IMR-90 (cell line): ENCODE measurements around the gene NDUFA9. TPM values are rescaled to one million over a fixed set of nuclear protein-coding genes. Genes with fewer than 3 reads are reported as not detected.

ENCODE experiments used
- ATAC-seq: fragments of 200-7000 bp; cut with Tn5 transposase; 2 replicates; pipeline ENCODE4 v1.9.1; 2020; ENCODE audit warnings: low read depth, mild to moderate bottlenecking, moderate library complexity
- BruUV-seq: library from RNA; stranded (reverse); fragments of 400-500 nt; replicated peaks from 2 replicates; lab custom pipeline; 2021; lab: Mats Ljungman, UMichigan
- CTCF ChIA-PET: fragments of 300-600 bp; formaldehyde crosslinking; extraction: SDS; loops from one replicate; lab custom pipeline; 2021; ENCODE audit warnings: antibody characterized with exemption; lab: Yijun Ruan, JAX
- POLR2A ChIA-PET: fragments of 300-600 bp; sonication (Branson Sonifier 250); formaldehyde crosslinking; loops from one replicate; lab custom pipeline; 2022; ENCODE audit warnings: antibody characterized with exemption; ENCODE audit not compliant: unreplicated experiment; lab: Charles Lee
- DNase-seq: peaks from one replicate; pipeline ENCODE4 v3.0.0; 2013
- H2AFZ ChIP-seq: replicated peaks from 2 replicates; pipeline ENCODE3; 2013; ENCODE audit warnings: low read length, mild to moderate bottlenecking; ENCODE audit not compliant: poor library complexity
- H2AK5ac ChIP-seq: 2 replicates; pipeline ENCODE4 v1.6.1; 2013; ENCODE audit warnings: low read depth, low read length, inconsistent platforms
- H2AK9ac ChIP-seq: replicated peaks from 2 replicates; pipeline ENCODE3; 2013; ENCODE audit warnings: mild to moderate bottlenecking, low read depth, low read length, moderate library complexity; ENCODE audit not compliant: poor library complexity
- H2BK120ac ChIP-seq: 2 replicates; pipeline ENCODE4 v1.6.1; 2013; ENCODE audit warnings: low read depth, low read length, inconsistent platforms
- H2BK15ac ChIP-seq: 3 replicates; pipeline ENCODE4 v1.6.1; 2013; ENCODE audit warnings: low read depth, low read length, inconsistent platforms
- H2BK20ac ChIP-seq: 2 replicates; pipeline ENCODE4 v1.6.1; 2013; ENCODE audit warnings: low read depth, mild to moderate bottlenecking, inconsistent platforms, low read length, moderate library complexity
- H2BK5ac ChIP-seq: 2 replicates; pipeline ENCODE4 v1.6.1; 2013; ENCODE audit warnings: mild to moderate bottlenecking, low read depth, low read length, inconsistent platforms; ENCODE audit not compliant: poor library complexity, severe bottlenecking
- H3K14ac ChIP-seq: replicated peaks from 2 replicates; pipeline ENCODE4 v1.6.1; 2013; ENCODE audit warnings: low read depth, low read length, inconsistent platforms
- H3K18ac ChIP-seq: 2 replicates; pipeline ENCODE4 v1.6.1; 2013; ENCODE audit warnings: low read depth, low read length, control low read depth
- H3K23ac ChIP-seq: 2 replicates; pipeline ENCODE4 v1.6.1; 2013; ENCODE audit warnings: low read depth, low read length, inconsistent platforms
- H3K27ac ChIP-seq: 2 replicates; pipeline ENCODE4 v1.5.1; 2013; ENCODE audit warnings: mild to moderate bottlenecking, control low read depth, low read length; ENCODE audit not compliant: insufficient read depth
- H3K27me3 ChIP-seq: 2 replicates; pipeline ENCODE4 v1.6.1; 2013; ENCODE audit warnings: low read length; ENCODE audit not compliant: control insufficient read depth, insufficient read depth
- H3K36me3 ChIP-seq: 2 replicates; pipeline ENCODE4 v1.6.1; 2013; ENCODE audit warnings: low read length, mixed read lengths; ENCODE audit not compliant: control insufficient read depth, insufficient read depth
- H3K4ac ChIP-seq: 2 replicates; pipeline ENCODE4 v1.6.1; 2013; ENCODE audit warnings: low read depth, low read length, inconsistent platforms
- H3K4me1 ChIP-seq: 2 replicates; pipeline ENCODE4 v1.6.1; 2013; ENCODE audit warnings: low read length, mixed read lengths; ENCODE audit not compliant: control insufficient read depth, insufficient read depth
- H3K4me2 ChIP-seq: 2 replicates; pipeline ENCODE4 v1.6.1; 2013; ENCODE audit warnings: low read depth, mild to moderate bottlenecking, control low read depth, low read length, moderate library complexity
- H3K4me3 ChIP-seq: 2 replicates; pipeline ENCODE4 v1.5.1; 2013; ENCODE audit warnings: low read depth, mild to moderate bottlenecking, control low read depth, low read length, moderate library complexity; ENCODE audit not compliant: insufficient read depth
- H3K56ac ChIP-seq: 2 replicates; pipeline ENCODE4 v1.6.1; 2013; ENCODE audit warnings: low read length, inconsistent platforms; ENCODE audit not compliant: insufficient read depth; ENCODE audit errors: extremely low read depth
- H3K79me1 ChIP-seq, 2 experiments: 2 replicates each; pipeline ENCODE4 v1.6.1; 2013; ENCODE audit warnings: low read length in 2 of 2, inconsistent platforms in 1 of 2, low read depth in 1 of 2
- H3K9ac ChIP-seq: 2 replicates; pipeline ENCODE4 v1.6.1; 2013; ENCODE audit warnings: low read depth, low read length, control low read depth
- H3K9me1 ChIP-seq: 2 replicates; pipeline ENCODE4 v1.6.1; 2013; ENCODE audit warnings: low read length, inconsistent platforms; ENCODE audit not compliant: insufficient read depth
- H3K9me3 ChIP-seq: 2 replicates; pipeline ENCODE4 v1.6.1; 2013; ENCODE audit warnings: low read length; ENCODE audit not compliant: control insufficient read depth, insufficient read depth
- H4K20me1 ChIP-seq: 2 replicates; pipeline ENCODE4 v1.6.1; 2013; ENCODE audit warnings: low read length, inconsistent platforms; ENCODE audit not compliant: insufficient read depth
- H4K5ac ChIP-seq: 2 replicates; pipeline ENCODE4 v1.6.1; 2013; ENCODE audit warnings: mild to moderate bottlenecking, low read depth, low read length, control low read depth
- H4K8ac ChIP-seq, 2 experiments: 2 replicates each; pipeline ENCODE4 v1.6.1; 2013; ENCODE audit warnings: low read depth in 2 of 2, low read length in 2 of 2, control low read depth in 1 of 2, inconsistent platforms in 1 of 2
- H4K91ac ChIP-seq: 2 replicates; pipeline ENCODE4 v1.6.1; 2013; ENCODE audit warnings: low read depth, low read length, inconsistent platforms; ENCODE audit not compliant: insufficient read depth
- BHLHE40 ChIP-seq: fragments of 150-350 bp; IDR thresholded peaks from 2 replicates; pipeline ENCODE4 v1.6.1; 2016; ENCODE audit warnings: mild to moderate bottlenecking, low read depth, low read length
- CEBPB ChIP-seq: IDR thresholded peaks from 2 replicates; pipeline ENCODE4 v1.6.1; 2012; ENCODE audit warnings: low read depth, low read length, improper control_type of control experiment
- CHD1 ChIP-seq: IDR thresholded peaks from 2 replicates; pipeline ENCODE4 v1.6.1; 2012; ENCODE audit warnings: low read depth, low read length, improper control_type of control experiment
- ELK1 ChIP-seq: fragments of 150-350 bp; IDR thresholded peaks from 2 replicates; pipeline ENCODE4 v1.6.1; 2016; ENCODE audit warnings: low read depth, mild to moderate bottlenecking, low read length, moderate library complexity, borderline replicate concordance
- FOS ChIP-seq: fragments of 150-350 bp; IDR thresholded peaks from 2 replicates; pipeline ENCODE4 v1.6.1; 2016; ENCODE audit warnings: low read depth, low read length
- MAFK ChIP-seq: IDR thresholded peaks from 2 replicates; pipeline ENCODE4 v1.6.1; 2012; ENCODE audit warnings: low read depth, low read length, improper control_type of control experiment
- MAZ ChIP-seq: IDR thresholded peaks from 2 replicates; pipeline ENCODE4 v1.6.1; 2012; ENCODE audit warnings: low read depth, mild to moderate bottlenecking, low read length, improper control_type of control experiment, moderate library complexity, borderline replicate concordance
- MXI1 ChIP-seq: IDR thresholded peaks from 2 replicates; pipeline ENCODE4 v1.6.1; 2012; ENCODE audit warnings: low read depth, mild to moderate bottlenecking, low read length, moderate library complexity, borderline replicate concordance
- NFE2L2 ChIP-seq: fragments of 150-350 bp; IDR thresholded peaks from 2 replicates; pipeline ENCODE4 v1.6.1; 2016; ENCODE audit warnings: low read depth, mild to moderate bottlenecking, low read length
- POLR2A ChIP-seq: IDR thresholded peaks from 2 replicates; pipeline ENCODE4 v1.6.1; 2012; ENCODE audit warnings: mild to moderate bottlenecking, low read depth, low read length
- RAD21 ChIP-seq: IDR thresholded peaks from 2 replicates; pipeline ENCODE4 v1.6.1; 2012; ENCODE audit warnings: low read length, improper control_type of control experiment
- RCOR1 ChIP-seq: IDR thresholded peaks from 2 replicates; pipeline ENCODE4 v1.6.1; 2012; ENCODE audit warnings: mild to moderate bottlenecking, low read length, improper control_type of control experiment; ENCODE audit not compliant: insufficient replicate concordance
- RFX5 ChIP-seq: IDR thresholded peaks from 2 replicates; pipeline ENCODE4 v1.8.0; 2012; ENCODE audit warnings: low read depth, mild to moderate bottlenecking, low read length, moderate library complexity
- SMC3 ChIP-seq: fragments of 150-350 bp; IDR thresholded peaks from 2 replicates; pipeline ENCODE4 v1.6.1; 2016; ENCODE audit warnings: low read depth, mild to moderate bottlenecking, antibody characterized with exemption, low read length, moderate library complexity
- WGBS, 2 experiments: methylation state at CpG; one replicate each; pipeline versions ENCODE4 v1.1.5 to v1.1.7; 2013; ENCODE audit warnings: missing lambda C conversion rate in 2 of 2; ENCODE audit not compliant: insufficient read length in 1 of 2; ENCODE audit errors: extremely low coverage in 2 of 2; 5-methylcytosine and 5-hydroxymethylcytosine counted together
- dilution Hi-C: fragments of 300-500 bp; cut with HindIII; formaldehyde crosslinking; loops from one replicate; pipeline ENCODE4 v1.14.3; 2018; ENCODE audit warnings: low sequenced_read_pairs; ENCODE audit not compliant: unreplicated experiment
- in situ Hi-C: fragments of 300-500 bp; cut with MboI; formaldehyde crosslinking; loops from 3 replicates; pipeline ENCODE4 v1.14.3; 2019; ENCODE audit warnings: low sequenced_read_pairs, inconsistent platforms, mixed read lengths
- intact Hi-C: fragments of 100-400 bp; cut with micrococcal nuclease; formaldehyde crosslinking; loops from 2 replicates; pipeline ENCODE4 v1.10.0; 2022
- polyA plus RNA-seq, 3 experiments: library from polyadenylated mRNA; depleted of rRNA; stranded (reverse); fragments of >200 nt; gene quantifications; 2 replicates each; pipeline ENCODE4 v1.2.3, GENCODE V29; 2012; ENCODE audit warnings: low replicate concordance in 1 of 3
- total RNA-seq: library from RNA; depleted of rRNA; stranded (reverse); fragments of >200 nt; gene quantifications from 2 replicates; pipeline ENCODE4 v1.2.3, GENCODE V29; 2012
- TF ChIP-seq, protein P1 (sequence below): conservative IDR thresholded peaks from 2 replicates; pipeline ENCODE4 v1.5.1; 2012; ENCODE audit warnings: mild to moderate bottlenecking, low read depth, low read length, improper control_type of control experiment
- TF ChIP-seq, protein P2 (sequence below): fragments of 150-350 bp; IDR thresholded peaks from 2 replicates; pipeline ENCODE4 v1.6.1; 2017; ENCODE audit warnings: mild to moderate bottlenecking, antibody characterized with exemption, low read length, low read depth

The NDUFA9 gene
- total and polyA plus RNA-seq, 2 of the 4 experiments (the other 2 are of a cell fraction) = 71.0 to 124 TPM

GRCh38 chr12:4626543-4626942, 22.4 kb upstream of the NDUFA9 start:
- no peak overlapping the region for H3K4me3 ChIP-seq
- H3K79me1 ChIP-seq = no peaks in the 10 kb centered on the region
- H3K4ac ChIP-seq = no peak overlapping the region
- H4K20me1 ChIP-seq = no peaks in the 10 kb centered on the region
- H4K5ac ChIP-seq = no peak overlapping the region
- no peak overlapping the region for H3K18ac ChIP-seq
- no peak overlapping the region for H2BK15ac ChIP-seq
- no peaks in the 10 kb centered on the region for H3K4me1 ChIP-seq
- TF ChIP-seq SMC3 (no peak), CEBPB (no peak), FOS (no peak), MAFK (no peak), BHLHE40 (no peak), POLR2A (no peak), RAD21 (no peak), ELK1 (no peak), RFX5 (no peak), MAZ (no peak), CHD1 (no peak), NFE2L2 (no peak), MXI1 (no peak), RCOR1 (no peak)
- TF ChIP-seq, protein P1, sequence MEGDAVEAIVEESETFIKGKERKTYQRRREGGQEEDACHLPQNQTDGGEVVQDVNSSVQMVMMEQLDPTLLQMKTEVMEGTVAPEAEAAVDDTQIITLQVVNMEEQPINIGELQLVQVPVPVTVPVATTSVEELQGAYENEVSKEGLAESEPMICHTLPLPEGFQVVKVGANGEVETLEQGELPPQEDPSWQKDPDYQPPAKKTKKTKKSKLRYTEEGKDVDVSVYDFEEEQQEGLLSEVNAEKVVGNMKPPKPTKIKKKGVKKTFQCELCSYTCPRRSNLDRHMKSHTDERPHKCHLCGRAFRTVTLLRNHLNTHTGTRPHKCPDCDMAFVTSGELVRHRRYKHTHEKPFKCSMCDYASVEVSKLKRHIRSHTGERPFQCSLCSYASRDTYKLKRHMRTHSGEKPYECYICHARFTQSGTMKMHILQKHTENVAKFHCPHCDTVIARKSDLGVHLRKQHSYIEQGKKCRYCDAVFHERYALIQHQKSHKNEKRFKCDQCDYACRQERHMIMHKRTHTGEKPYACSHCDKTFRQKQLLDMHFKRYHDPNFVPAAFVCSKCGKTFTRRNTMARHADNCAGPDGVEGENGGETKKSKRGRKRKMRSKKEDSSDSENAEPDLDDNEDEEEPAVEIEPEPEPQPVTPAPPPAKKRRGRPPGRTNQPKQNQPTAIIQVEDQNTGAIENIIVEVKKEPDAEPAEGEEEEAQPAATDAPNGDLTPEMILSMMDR = no peak
- TF ChIP-seq, protein P2, sequence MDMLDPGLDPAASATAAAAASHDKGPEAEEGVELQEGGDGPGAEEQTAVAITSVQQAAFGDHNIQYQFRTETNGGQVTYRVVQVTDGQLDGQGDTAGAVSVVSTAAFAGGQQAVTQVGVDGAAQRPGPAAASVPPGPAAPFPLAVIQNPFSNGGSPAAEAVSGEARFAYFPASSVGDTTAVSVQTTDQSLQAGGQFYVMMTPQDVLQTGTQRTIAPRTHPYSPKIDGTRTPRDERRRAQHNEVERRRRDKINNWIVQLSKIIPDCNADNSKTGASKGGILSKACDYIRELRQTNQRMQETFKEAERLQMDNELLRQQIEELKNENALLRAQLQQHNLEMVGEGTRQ = no peak
- no peak for ATAC-seq
- no peak overlapping the region for H3K4me2 ChIP-seq
- intact Hi-C loops (no loop called here), dilution Hi-C loops (no loop called here), in situ Hi-C loops (no loop called here)
- no peak overlapping the region for H2BK5ac ChIP-seq
- 60% methylated on average over 1 of the region's 5 CpGs; no CpG with 5 or more reads in 1 of the 2 experiments for WGBS, 2 experiments
- no peaks in the 10 kb centered on the region for H3K36me3 ChIP-seq
- H3K27me3 ChIP-seq = peaks cover 3% of the 10 kb centered on the region; the same call in 1 of the 2 replicates
- H4K91ac ChIP-seq = no peak overlapping the region
- no peak overlapping the region for H2AK9ac ChIP-seq
- POLR2A ChIA-PET = no interaction called here
- H3K9ac ChIP-seq = no peak overlapping the region
- H3K27ac ChIP-seq = no peak overlapping the region
- no peak overlapping the region for H2AK5ac ChIP-seq
- H4K8ac ChIP-seq = no peak overlapping the region
- no peak overlapping the region for H2BK20ac ChIP-seq
- no peak overlapping the region for H3K23ac ChIP-seq
- H3K14ac ChIP-seq = no peak overlapping the region
- H2AFZ ChIP-seq = peak overlapping the region; percentile 48
- H3K9me1 ChIP-seq = no peaks in the 10 kb centered on the region
- no peak for DNase-seq
- BruUV-seq = no TSS peak
- H2BK120ac ChIP-seq = no peak overlapping the region
- no peaks in the 10 kb centered on the region for H3K9me3 ChIP-seq
- CTCF ChIA-PET = interaction anchor here (1.1 kb wide), 1 partner anchor 22 kb away, joined by 3 read pairs; no protein-coding TSS in a partner anchor
- H3K56ac ChIP-seq = no peak overlapping the region
